Measurements from ENCODE around the gene GPLD1. TPM values are rescaled to one million over a fixed set of nuclear protein-coding genes. Genes with fewer than 3 reads are reported as not detected.

GPLD1 gene
- total RNA-seq, 1 experiment from 2014 or later: 0.22 TPM

- DNase-seq (ENCODE audit: low read depth): no peak
These were observed 12.0 kb upstream of the GPLD1 start for GRCh38 chr6:24501374-24501773.

- no peak for DNase-seq (ENCODE audit: low read depth)
These were observed 11.3 kb upstream of the GPLD1 start for GRCh38 chr6:24500683-24501082.

GRCh38 chr6:24497254-24497970 lies 8.0 kb upstream of the GPLD1 start:
- DNase-seq (ENCODE audit: low read depth): no peak

- DNase-seq (ENCODE audit: low read depth): peak; percentile 56
These were observed 5.7 kb upstream of the GPLD1 start, which contains the start of gene ALDH5A1 for GRCh38 chr6:24494821-24495795. Gene ALDH5A1 (plus strand): TSS chr6:24494969. CDS start chr6:24494997, 28 bp downstream.

- no peak for DNase-seq (ENCODE audit: low read depth)
These were observed 4.8 kb upstream of the GPLD1 start for GRCh38 chr6:24493945-24494820.

- peak; percentile 38 for DNase-seq (ENCODE audit: low read depth)
These were observed 3.1 kb upstream of the GPLD1 start for GRCh38 chr6:24492475-24492874.

- DNase-seq (ENCODE audit: low read depth): no peak
These were observed 1.6 kb upstream of the GPLD1 start for GRCh38 chr6:24490948-24491347.

GRCh38 chr6:24489881-24490280 lies 503 bp upstream of the GPLD1 start:
- peak; percentile 32 for DNase-seq (ENCODE audit: low read depth)

- DNase-seq (ENCODE audit: low read depth): no peak
These were observed 3.3 kb downstream of the GPLD1 start for GRCh38 chr6:24486065-24486464.

GRCh38 chr6:24484657-24485323 lies 4.6 kb downstream of the GPLD1 start:
- DNase-seq (ENCODE audit: low read depth): no peak

GRCh38 chr6:24481449-24481848 lies 7.9 kb downstream of the GPLD1 start:
- no peak for DNase-seq (ENCODE audit: low read depth)

GRCh38 chr6:24480705-24481104 lies 8.7 kb downstream of the GPLD1 start:
- DNase-seq (ENCODE audit: low read depth): no peak

- DNase-seq (ENCODE audit: low read depth): no peak
These were observed 10.5 kb downstream of the GPLD1 start for GRCh38 chr6:24478903-24479302.

- DNase-seq (ENCODE audit: low read depth): no peak
These were observed 12.3 kb downstream of the GPLD1 start for GRCh38 chr6:24477070-24477469.

GRCh38 chr6:24476631-24477030 lies 12.7 kb downstream of the GPLD1 start:
- DNase-seq (ENCODE audit: low read depth): no peak

- no peak for DNase-seq (ENCODE audit: low read depth)
These were observed 17.2 kb downstream of the GPLD1 start for GRCh38 chr6:24472181-24472580.

- no peak for DNase-seq (ENCODE audit: low read depth)
These were observed 19.6 kb downstream of the GPLD1 start for GRCh38 chr6:24469811-24470210.

- DNase-seq (ENCODE audit: low read depth): peak; percentile 38
These were observed 24.9 kb downstream of the GPLD1 start for GRCh38 chr6:24464253-24465038.

GRCh38 chr6:24460966-24461365 lies 28.4 kb downstream of the GPLD1 start:
- no peak for DNase-seq (ENCODE audit: low read depth)

GRCh38 chr6:24458941-24459340 lies 30.4 kb downstream of the GPLD1 start:
- no peak for DNase-seq (ENCODE audit: low read depth)

Data from M059J (cell line).